GM12878 (cell line): ENCODE data around the gene NPAS4. TPM values are rescaled to one million over a fixed set of nuclear protein-coding genes. Genes with fewer than 3 reads are reported as not detected.

Source experiments
- ATAC-seq: fragments of 200-7000 bp; cut with Tn5 transposase; 3 replicates; pipeline ENCODE4 v1.9.1; 2020; ENCODE audit warnings: mild to moderate bottlenecking, moderate library complexity
- BruUV-seq: library from RNA; stranded (reverse); fragments of 400-500 nt; replicated peaks from 2 replicates; lab custom pipeline; 2021; lab: Mats Ljungman, UMichigan
- CTCF ChIA-PET: fragments of 300-600 bp; sonication (Branson Sonifier 250); formaldehyde crosslinking; extraction: SDS; loops from one replicate; lab custom pipeline; 2021; ENCODE audit warnings: inconsistent platforms; lab: Yijun Ruan, JAX
- POLR2A ChIA-PET: fragments of 350-600 bp; formaldehyde crosslinking; extraction: SDS; loops from one replicate; lab custom pipeline; 2021; ENCODE audit warnings: inconsistent platforms; lab: Charles Lee
- RAD21 ChIA-PET: fragments of 300-600 bp; sonication (Branson Sonifier 250); formaldehyde crosslinking; loops from one replicate; lab custom pipeline; 2023; ENCODE audit warnings: antibody characterized with exemption; ENCODE audit not compliant: unreplicated experiment; lab: Charles Lee
- SMC1A ChIA-PET: fragments of 300-600 bp; sonication (Branson Sonifier 250); formaldehyde crosslinking; loops from one replicate; lab custom pipeline; 2023; ENCODE audit not compliant: unreplicated experiment, uncharacterized antibody; lab: Charles Lee
- DNase-seq: peaks from one replicate; pipeline ENCODE4 v3.0.0-alpha.2; 2011; ENCODE audit warnings: low read depth, low spot score
- FAIRE-seq: peaks from 3 replicates; lab custom pipeline; 2011; peaks lifted over from hg19 to GRCh38; lab: Jason Lieb, UNC
- H2AFZ ChIP-seq: 2 replicates; pipeline ENCODE4 v1.6.0; 2011; ENCODE audit warnings: low read depth, low read length, control low read depth; ENCODE audit not compliant: control insufficient read depth
- H3K27ac ChIP-seq: 2 replicates; pipeline ENCODE4 v1.5.1; 2011; ENCODE audit warnings: control low read depth; ENCODE audit not compliant: control insufficient read depth, insufficient read depth
- H3K27me3 ChIP-seq, 2 experiments: replicated peaks in 1 of 2; 2 replicates each; pipeline versions ENCODE4 v1.6.0 to v1.6.1; 2011; ENCODE audit warnings: low read length in 1 of 2; ENCODE audit not compliant: control insufficient read depth in 2 of 2, insufficient read depth in 2 of 2
- H3K36me3 ChIP-seq, 2 experiments: 2 replicates each; pipeline ENCODE4 v1.5.1; 2011; ENCODE audit warnings: low read length in 1 of 2; ENCODE audit not compliant: control insufficient read depth in 2 of 2, insufficient read depth in 2 of 2
- H3K4me1 ChIP-seq: 2 replicates; pipeline ENCODE4 v1.6.1; 2011; ENCODE audit warnings: mild to moderate bottlenecking, low read length, moderate library complexity, mixed read lengths; ENCODE audit not compliant: control insufficient read depth, insufficient read depth
- H3K4me2 ChIP-seq: 2 replicates; pipeline ENCODE4 v1.6.0; 2011; ENCODE audit warnings: control low read depth; ENCODE audit not compliant: control insufficient read depth, insufficient read depth
- H3K4me3 ChIP-seq: fragments of 200-600 bp; sonication (generic); 2 replicates; pipeline ENCODE4 v1.5.1; 2016
- H3K79me2 ChIP-seq: 2 replicates; pipeline ENCODE4 v1.6.0; 2011; ENCODE audit warnings: low read length; ENCODE audit not compliant: control insufficient read depth, insufficient read depth
- H3K9ac ChIP-seq: 2 replicates; pipeline ENCODE4 v1.8.0; 2011; ENCODE audit warnings: low read length, control low read depth, mixed read lengths; ENCODE audit not compliant: control insufficient read depth, insufficient read depth
- H3K9me3 ChIP-seq: replicated peaks from 3 replicates; pipeline ENCODE4 v1.5.1; 2011; ENCODE audit warnings: mild to moderate bottlenecking, low read length; ENCODE audit not compliant: control insufficient read depth, insufficient read depth
- H4K20me1 ChIP-seq: 2 replicates; pipeline ENCODE4 v1.6.0; 2011; ENCODE audit not compliant: control insufficient read depth, insufficient read depth
- CHD4 ChIP-seq: fragments of 200-600 bp; sonication (generic); IDR thresholded peaks from 2 replicates; pipeline ENCODE4 v1.6.1; 2016; ENCODE audit warnings: mild to moderate bottlenecking
- FOS ChIP-seq: IDR thresholded peaks from 3 replicates; pipeline ENCODE4 v1.6.1; 2011; ENCODE audit warnings: borderline replicate concordance; ENCODE audit not compliant: insufficient read length; ENCODE audit errors: extremely low read depth
- HCFC1 ChIP-seq: fragments of 150-350 bp; IDR thresholded peaks from 2 replicates; pipeline ENCODE4 v1.6.1; 2014; ENCODE audit warnings: low read length
- HDAC6 ChIP-seq: fragments of 200-600 bp; sonication (generic); IDR thresholded peaks from one replicate; pipeline ENCODE4 v1.8.0; 2017; ENCODE audit warnings: antibody characterized with exemption; ENCODE audit not compliant: unreplicated experiment
- KDM1A ChIP-seq: fragments of 200-600 bp; sonication (generic); IDR thresholded peaks from 2 replicates; pipeline ENCODE4 v1.6.1; 2016; ENCODE audit warnings: borderline replicate concordance
- NBN ChIP-seq: fragments of 450-650 bp; IDR thresholded peaks from 2 replicates; pipeline ENCODE4 v1.6.1; 2016
- RBBP5 ChIP-seq: fragments of 200-600 bp; sonication (generic); conservative IDR thresholded peaks from 2 replicates; pipeline ENCODE4 v1.6.1; 2016
- RFX5 ChIP-seq: IDR thresholded peaks from 2 replicates; pipeline ENCODE4 v1.6.1; 2011; ENCODE audit warnings: low read depth, low read length, improper control_type of control experiment
- WGBS: methylation state at CpG from one replicate; pipeline ENCODE4 v1.1.6; 2016; ENCODE audit warnings: low lambda C conversion rate; ENCODE audit not compliant: insufficient replicate concordance, insufficient coverage; ENCODE audit errors: missing lambda C conversion rate; 5-methylcytosine and 5-hydroxymethylcytosine counted together
- in situ Hi-C: fragments of 300-500 bp; cut with MboI; formaldehyde crosslinking; loops from 9 replicates; pipeline ENCODE4 v1.14.3; 2018; ENCODE audit warnings: mixed read lengths
- intact Hi-C: fragments of 100-400 bp; cut with micrococcal nuclease; formaldehyde crosslinking; loops from one replicate; pipeline ENCODE4 v1.14.2; 2022; ENCODE audit not compliant: unreplicated experiment
- polyA plus RNA-seq, 11 experiments: library from polyadenylated mRNA; depleted of rRNA in 4 of 11; unstranded in 6 of 11; stranded (reverse) in 5 of 11; fragments of >200 nt; fragmentation: Nextera tagmentation in 4 of 11; fragmentation: Illumina TruSeq in 1 of 11; extraction: Ambion mirVana in 4 of 11; extraction: Trizol in 1 of 11; gene quantifications; 1 replicate in 1 of 11; 2 replicates in 10 of 11; pipeline versions ENCODE4 v1.2.1 to v1.2.3, GENCODE V29; 2011 to 2016; ENCODE audit warnings: inconsistent platforms in 2 of 11, missing spikeins in 2 of 11, low read depth in 1 of 11
- total RNA-seq, 4 experiments: library from RNA; depleted of rRNA in 3 of 4; stranded (reverse); fragments of >200 nt in 3 of 4; fragmentation: Illumina TruSeq in 1 of 4; extraction: Trizol in 1 of 4; gene quantifications; 2 replicates each; pipeline versions ENCODE4 v1.2.1 to v1.2.3, GENCODE V29; 2013 to 2021
- TF ChIP-seq, protein P1 (sequence below): fragments of 450-650 bp; formaldehyde crosslinking; IDR thresholded peaks from 2 replicates; pipeline ENCODE4 v1.5.0; 2022; ENCODE audit warnings: mild to moderate bottlenecking, missing genetic modification characterization
- TF ChIP-seq, protein P2 (sequence below): fragments of 450-650 bp; IDR thresholded peaks from 2 replicates; pipeline ENCODE4 v1.6.1; 2017; ENCODE audit warnings: low read depth, mild to moderate bottlenecking, moderate library complexity
- TF ChIP-seq, protein P3 (sequence below): IDR thresholded peaks from 2 replicates; pipeline ENCODE4 v1.6.1; 2012; ENCODE audit warnings: improper control_type of control experiment, low read depth, low read length; ENCODE audit not compliant: insufficient replicate concordance
- TF ChIP-seq, protein P4 (sequence below): IDR thresholded peaks from 2 replicates; pipeline ENCODE4 v1.6.1; 2012; ENCODE audit warnings: low read depth, low read length, improper control_type of control experiment

The NPAS4 gene
- total and polyA plus RNA-seq, 10 of the 15 experiments (the other 5 are each of a cell fraction or from before 2014, with no cell fraction given), result 0.03 to 0.18 (median 0.06) TPM; not detected in 7

DNA sequence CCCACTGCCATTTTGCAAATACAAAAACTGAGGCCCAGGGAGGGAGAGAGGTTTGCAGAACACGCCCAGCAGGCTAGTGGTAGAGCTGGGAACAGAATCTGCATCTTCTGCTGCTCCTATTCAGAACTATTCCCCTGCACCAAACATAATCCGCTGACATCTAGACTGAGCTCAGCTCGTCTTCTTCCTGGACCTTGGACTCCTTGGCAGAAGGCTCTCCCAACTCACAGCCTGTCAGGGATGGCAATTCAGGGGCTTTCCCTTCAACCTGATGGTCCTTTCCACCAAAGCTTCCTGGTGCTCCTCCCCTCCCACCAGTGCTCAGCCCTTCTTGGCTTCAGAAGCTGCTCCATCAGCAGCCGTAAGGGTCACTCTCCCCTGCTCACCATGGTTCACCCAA is 9.5 kb upstream of the NPAS4 start:
- POLR2A ChIA-PET, result no interaction called here
- intact Hi-C loops, result no loop called here
- in situ Hi-C loops, result no loop called here
- no peak overlapping the region for H3K4me3 ChIP-seq
- H4K20me1 ChIP-seq, result no peaks in the 10 kb centered on the region
- no peaks in the 10 kb centered on the region for H3K4me1 ChIP-seq
- SMC1A ChIA-PET, result interaction anchor here (1.3 to 2.6 kb wide), 2 partner anchors 10 to 68 kb away, joined by 3 to 8 read pairs; partner anchors contain the start of genes DPP3 and NPAS4
- WGBS, result 47% methylated on average over 4 of the region's 4 CpGs
- no peak overlapping the region for H3K4me2 ChIP-seq
- H3K9me3 ChIP-seq, result no peaks in the 10 kb centered on the region
- no peaks in the 10 kb centered on the region for H3K79me2 ChIP-seq
- ATAC-seq, result no peak
- RAD21 ChIA-PET, result interaction anchor here (0.7 to 3.1 kb wide), 5 partner anchors 10 to 267 kb away, joined by 3 to 17 read pairs (median 3); partner anchors contain the start of gene RBM4B
- BruUV-seq, result no TSS peak
- FAIRE-seq, result no peak
- CTCF ChIA-PET, result interaction anchor here (1.4 to 5.4 kb wide), 4 partner anchors 9 to 267 kb away, joined by 4 to 27 read pairs (median 24); partner anchors contain the start of genes NPAS4 and RBM4B
- TF ChIP-seq, protein P1, sequence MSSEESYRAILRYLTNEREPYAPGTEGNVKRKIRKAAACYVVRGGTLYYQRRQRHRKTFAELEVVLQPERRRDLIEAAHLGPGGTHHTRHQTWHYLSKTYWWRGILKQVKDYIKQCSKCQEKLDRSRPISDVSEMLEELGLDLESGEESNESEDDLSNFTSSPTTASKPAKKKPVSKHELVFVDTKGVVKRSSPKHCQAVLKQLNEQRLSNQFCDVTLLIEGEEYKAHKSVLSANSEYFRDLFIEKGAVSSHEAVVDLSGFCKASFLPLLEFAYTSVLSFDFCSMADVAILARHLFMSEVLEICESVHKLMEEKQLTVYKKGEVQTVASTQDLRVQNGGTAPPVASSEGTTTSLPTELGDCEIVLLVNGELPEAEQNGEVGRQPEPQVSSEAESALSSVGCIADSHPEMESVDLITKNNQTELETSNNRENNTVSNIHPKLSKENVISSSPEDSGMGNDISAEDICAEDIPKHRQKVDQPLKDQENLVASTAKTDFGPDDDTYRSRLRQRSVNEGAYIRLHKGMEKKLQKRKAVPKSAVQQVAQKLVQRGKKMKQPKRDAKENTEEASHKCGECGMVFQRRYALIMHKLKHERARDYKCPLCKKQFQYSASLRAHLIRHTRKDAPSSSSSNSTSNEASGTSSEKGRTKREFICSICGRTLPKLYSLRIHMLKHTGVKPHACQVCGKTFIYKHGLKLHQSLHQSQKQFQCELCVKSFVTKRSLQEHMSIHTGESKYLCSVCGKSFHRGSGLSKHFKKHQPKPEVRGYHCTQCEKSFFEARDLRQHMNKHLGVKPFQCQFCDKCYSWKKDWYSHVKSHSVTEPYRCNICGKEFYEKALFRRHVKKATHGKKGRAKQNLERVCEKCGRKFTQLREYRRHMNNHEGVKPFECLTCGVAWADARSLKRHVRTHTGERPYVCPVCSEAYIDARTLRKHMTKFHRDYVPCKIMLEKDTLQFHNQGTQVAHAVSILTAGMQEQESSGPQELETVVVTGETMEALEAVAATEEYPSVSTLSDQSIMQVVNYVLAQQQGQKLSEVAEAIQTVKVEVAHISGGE (CRISPR knock-in tag), result no peak
- TF ChIP-seq HDAC6 (no peak), FOS (no peak), RFX5 (no peak), RBBP5 (no peak), NBN (no peak), CHD4 (no peak), KDM1A (no peak), HCFC1 (no peak)
- TF ChIP-seq, protein P2, sequence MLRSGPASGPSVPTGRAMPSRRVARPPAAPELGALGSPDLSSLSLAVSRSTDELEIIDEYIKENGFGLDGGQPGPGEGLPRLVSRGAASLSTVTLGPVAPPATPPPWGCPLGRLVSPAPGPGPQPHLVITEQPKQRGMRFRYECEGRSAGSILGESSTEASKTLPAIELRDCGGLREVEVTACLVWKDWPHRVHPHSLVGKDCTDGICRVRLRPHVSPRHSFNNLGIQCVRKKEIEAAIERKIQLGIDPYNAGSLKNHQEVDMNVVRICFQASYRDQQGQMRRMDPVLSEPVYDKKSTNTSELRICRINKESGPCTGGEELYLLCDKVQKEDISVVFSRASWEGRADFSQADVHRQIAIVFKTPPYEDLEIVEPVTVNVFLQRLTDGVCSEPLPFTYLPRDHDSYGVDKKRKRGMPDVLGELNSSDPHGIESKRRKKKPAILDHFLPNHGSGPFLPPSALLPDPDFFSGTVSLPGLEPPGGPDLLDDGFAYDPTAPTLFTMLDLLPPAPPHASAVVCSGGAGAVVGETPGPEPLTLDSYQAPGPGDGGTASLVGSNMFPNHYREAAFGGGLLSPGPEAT, result no peak
- TF ChIP-seq, protein P3, sequence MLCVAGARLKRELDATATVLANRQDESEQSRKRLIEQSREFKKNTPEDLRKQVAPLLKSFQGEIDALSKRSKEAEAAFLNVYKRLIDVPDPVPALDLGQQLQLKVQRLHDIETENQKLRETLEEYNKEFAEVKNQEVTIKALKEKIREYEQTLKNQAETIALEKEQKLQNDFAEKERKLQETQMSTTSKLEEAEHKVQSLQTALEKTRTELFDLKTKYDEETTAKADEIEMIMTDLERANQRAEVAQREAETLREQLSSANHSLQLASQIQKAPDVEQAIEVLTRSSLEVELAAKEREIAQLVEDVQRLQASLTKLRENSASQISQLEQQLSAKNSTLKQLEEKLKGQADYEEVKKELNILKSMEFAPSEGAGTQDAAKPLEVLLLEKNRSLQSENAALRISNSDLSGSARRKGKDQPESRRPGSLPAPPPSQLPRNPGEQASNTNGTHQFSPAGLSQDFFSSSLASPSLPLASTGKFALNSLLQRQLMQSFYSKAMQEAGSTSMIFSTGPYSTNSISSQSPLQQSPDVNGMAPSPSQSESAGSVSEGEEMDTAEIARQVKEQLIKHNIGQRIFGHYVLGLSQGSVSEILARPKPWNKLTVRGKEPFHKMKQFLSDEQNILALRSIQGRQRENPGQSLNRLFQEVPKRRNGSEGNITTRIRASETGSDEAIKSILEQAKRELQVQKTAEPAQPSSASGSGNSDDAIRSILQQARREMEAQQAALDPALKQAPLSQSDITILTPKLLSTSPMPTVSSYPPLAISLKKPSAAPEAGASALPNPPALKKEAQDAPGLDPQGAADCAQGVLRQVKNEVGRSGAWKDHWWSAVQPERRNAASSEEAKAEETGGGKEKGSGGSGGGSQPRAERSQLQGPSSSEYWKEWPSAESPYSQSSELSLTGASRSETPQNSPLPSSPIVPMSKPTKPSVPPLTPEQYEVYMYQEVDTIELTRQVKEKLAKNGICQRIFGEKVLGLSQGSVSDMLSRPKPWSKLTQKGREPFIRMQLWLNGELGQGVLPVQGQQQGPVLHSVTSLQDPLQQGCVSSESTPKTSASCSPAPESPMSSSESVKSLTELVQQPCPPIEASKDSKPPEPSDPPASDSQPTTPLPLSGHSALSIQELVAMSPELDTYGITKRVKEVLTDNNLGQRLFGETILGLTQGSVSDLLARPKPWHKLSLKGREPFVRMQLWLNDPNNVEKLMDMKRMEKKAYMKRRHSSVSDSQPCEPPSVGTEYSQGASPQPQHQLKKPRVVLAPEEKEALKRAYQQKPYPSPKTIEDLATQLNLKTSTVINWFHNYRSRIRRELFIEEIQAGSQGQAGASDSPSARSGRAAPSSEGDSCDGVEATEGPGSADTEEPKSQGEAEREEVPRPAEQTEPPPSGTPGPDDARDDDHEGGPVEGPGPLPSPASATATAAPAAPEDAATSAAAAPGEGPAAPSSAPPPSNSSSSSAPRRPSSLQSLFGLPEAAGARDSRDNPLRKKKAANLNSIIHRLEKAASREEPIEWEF, result no peak
- TF ChIP-seq, protein P4, sequence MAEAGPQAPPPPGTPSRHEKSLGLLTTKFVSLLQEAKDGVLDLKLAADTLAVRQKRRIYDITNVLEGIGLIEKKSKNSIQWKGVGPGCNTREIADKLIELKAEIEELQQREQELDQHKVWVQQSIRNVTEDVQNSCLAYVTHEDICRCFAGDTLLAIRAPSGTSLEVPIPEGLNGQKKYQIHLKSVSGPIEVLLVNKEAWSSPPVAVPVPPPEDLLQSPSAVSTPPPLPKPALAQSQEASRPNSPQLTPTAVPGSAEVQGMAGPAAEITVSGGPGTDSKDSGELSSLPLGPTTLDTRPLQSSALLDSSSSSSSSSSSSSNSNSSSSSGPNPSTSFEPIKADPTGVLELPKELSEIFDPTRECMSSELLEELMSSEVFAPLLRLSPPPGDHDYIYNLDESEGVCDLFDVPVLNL, result no peak
- no peak overlapping the region for H2AFZ ChIP-seq
- no peaks in the 10 kb centered on the region for H3K36me3 ChIP-seq
- no peak for DNase-seq
- H3K27ac ChIP-seq, result no peak overlapping the region
- no peak overlapping the region for H3K9ac ChIP-seq
- peaks cover 0 to 4% of the 10 kb centered on the region in 2 experiments; a peak in 2 of 4 replicates for H3K27me3 ChIP-seq
